ENCODE measurements around the gene EID3.

EID3 gene

DNA sequence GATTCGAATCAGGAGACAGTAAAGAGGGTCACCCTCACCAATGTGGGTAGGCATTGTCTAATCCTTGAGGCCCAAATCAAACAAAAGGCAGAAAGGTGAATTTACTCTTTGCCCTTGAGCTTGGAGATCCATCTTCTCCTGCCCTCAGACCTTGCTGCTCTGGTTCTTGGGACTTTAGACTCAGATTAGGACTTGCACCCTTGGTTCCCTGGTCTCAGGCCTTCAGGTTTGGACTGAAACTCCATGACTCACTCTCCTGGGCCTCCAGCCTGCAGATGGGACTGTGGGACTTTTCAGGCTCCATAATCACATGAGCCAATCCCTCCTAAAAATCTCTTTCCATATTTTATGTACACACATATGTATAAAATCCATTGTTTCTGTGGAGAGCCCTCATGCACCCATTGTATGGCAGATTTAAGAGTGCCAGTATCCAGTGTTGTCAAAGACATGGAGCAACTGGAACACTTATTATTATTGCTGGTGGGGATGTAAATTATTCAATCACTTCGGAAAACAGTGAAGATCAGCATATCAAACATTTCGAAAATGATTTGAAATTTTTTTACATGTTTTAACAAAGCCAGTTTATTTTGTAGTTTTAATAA lies 48.7 kb downstream of the EID3 start:
- TF ChIP-seq, protein P1, sequence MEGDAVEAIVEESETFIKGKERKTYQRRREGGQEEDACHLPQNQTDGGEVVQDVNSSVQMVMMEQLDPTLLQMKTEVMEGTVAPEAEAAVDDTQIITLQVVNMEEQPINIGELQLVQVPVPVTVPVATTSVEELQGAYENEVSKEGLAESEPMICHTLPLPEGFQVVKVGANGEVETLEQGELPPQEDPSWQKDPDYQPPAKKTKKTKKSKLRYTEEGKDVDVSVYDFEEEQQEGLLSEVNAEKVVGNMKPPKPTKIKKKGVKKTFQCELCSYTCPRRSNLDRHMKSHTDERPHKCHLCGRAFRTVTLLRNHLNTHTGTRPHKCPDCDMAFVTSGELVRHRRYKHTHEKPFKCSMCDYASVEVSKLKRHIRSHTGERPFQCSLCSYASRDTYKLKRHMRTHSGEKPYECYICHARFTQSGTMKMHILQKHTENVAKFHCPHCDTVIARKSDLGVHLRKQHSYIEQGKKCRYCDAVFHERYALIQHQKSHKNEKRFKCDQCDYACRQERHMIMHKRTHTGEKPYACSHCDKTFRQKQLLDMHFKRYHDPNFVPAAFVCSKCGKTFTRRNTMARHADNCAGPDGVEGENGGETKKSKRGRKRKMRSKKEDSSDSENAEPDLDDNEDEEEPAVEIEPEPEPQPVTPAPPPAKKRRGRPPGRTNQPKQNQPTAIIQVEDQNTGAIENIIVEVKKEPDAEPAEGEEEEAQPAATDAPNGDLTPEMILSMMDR (IDR thresholded peaks at IDR 0.05; ENCODE audit: insufficient read depth, low read length, poor library complexity, severe bottlenecking), result no peak
- Histone ChIP-seq H3K36me3 (ENCODE audit: control insufficient read depth, insufficient read depth, low read length) (peaks cover 13% of the 10 kb centered on the region), H3K4me3 (replicated peaks; ENCODE audit: low read depth, low read length) (no peak overlapping the region), H3K27me3 (replicated peaks; ENCODE audit: control insufficient read depth, insufficient read depth, low read length) (no peaks in the 10 kb centered on the region)
- DNase-seq (ENCODE audit: extremely low read depth, insufficient read length), result no peak

DNA sequence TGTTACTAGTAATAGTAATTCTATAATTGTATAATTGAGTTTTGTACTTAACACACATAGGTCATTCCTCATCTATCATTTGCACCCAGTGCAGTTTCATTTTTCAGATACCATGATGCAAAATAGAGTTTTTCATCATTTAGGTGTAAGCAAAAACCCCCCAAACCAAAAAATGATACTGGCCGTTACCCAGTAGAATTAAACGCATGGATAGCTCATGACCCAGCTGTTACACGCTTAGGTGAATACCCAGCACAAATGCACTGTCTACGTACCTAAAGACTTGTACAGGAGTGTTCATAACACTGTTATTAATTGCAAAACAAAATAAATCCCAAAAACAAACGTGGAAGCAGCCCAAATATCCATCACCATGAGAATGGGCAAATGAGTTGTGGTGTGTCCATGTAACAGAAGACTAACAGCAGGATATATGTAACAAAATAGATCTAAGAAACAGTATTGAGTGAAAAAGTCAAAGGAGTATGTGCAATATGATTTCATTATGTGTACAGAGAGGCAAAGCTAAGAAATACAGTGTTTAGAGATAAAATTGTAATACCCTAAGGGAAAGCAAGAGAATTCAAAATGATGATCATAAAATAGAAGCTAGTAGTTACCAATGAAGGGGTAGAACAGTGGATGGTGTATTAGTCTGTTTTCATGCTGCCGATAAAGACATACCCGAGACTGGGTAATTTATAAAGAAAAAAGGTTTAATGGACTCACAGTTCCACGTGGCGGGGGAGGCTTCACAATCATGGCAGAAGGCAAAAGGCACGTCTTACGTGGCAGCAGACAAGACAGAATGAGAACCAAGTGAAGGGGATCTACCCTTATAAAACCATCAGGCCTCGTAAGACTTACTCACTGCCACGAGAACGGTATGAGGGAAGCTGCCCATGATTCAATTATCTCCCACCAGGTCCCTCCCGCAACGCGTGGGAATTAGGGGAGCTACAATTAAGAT lies 49.8 kb downstream of the EID3 start:
- Histone ChIP-seq H3K4me3 (replicated peaks; ENCODE audit: low read depth, low read length) (no peak overlapping the region), H3K27me3 (replicated peaks; ENCODE audit: control insufficient read depth, insufficient read depth, low read length) (no peaks in the 10 kb centered on the region), H3K36me3 (ENCODE audit: control insufficient read depth, insufficient read depth, low read length) (peaks cover 10% of the 10 kb centered on the region)
- TF ChIP-seq, protein P1 (IDR thresholded peaks at IDR 0.05; ENCODE audit: insufficient read depth, low read length, poor library complexity, severe bottlenecking), result no peak
- DNase-seq (ENCODE audit: extremely low read depth, insufficient read length), result no peak

DNA sequence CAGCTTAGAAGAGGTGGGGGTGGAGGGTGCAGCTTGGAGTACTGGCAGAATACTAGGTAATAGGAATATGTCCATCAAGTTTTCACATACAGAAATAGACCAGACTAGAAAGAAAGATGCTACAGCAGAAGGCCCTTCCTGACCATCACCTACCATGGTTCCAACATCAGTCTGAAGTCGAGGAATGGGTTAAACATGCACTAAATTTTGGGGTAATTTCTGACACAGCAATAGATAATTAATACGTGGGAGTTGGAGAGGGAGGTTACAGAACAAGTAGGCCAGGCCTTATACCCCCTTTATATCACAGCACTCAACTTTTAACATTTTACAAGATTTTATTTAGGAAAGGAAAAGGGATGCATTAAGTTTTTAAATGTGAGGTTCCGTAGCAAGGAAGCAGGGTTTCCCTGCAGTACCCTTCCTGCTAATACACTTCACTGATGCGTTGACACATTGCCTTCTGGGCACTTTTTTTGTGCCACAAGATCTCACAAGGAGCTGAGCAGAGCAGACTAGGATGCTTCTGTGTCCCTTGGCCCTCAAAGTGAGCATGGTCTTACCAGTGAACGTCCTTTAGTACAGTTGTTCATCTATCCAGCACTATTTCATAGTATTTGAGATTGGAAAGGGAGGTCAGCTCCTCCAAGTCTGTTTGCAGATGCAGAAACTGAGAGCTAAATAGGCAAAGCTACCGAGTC lies 50.8 kb downstream of the EID3 start:
- TF ChIP-seq, protein P1 (IDR thresholded peaks at IDR 0.05; ENCODE audit: insufficient read depth, low read length, poor library complexity, severe bottlenecking), result no peak
- peaks cover 5% of the 10 kb centered on the region for H3K36me3 ChIP-seq (ENCODE audit: control insufficient read depth, insufficient read depth, low read length)
- H3K27me3 ChIP-seq (replicated peaks; ENCODE audit: control insufficient read depth, insufficient read depth, low read length), result no peaks in the 10 kb centered on the region
- no peak for DNase-seq (ENCODE audit: extremely low read depth, insufficient read length)
- no peak overlapping the region for H3K4me3 ChIP-seq (replicated peaks; ENCODE audit: low read depth, low read length)
